HepG2 (cell line): ENCODE results near the gene ABCG4. TPM values are rescaled to one million over a fixed set of nuclear protein-coding genes. Genes with fewer than 3 reads are reported as not detected.

Experiments
- ATAC-seq: fragments of 200-7000 bp; cut with Tn5 transposase; 3 replicates; pipeline ENCODE4 v1.9.1; 2020; ENCODE audit warnings: mild to moderate bottlenecking, moderate library complexity
- BruUV-seq: library from RNA; stranded (reverse); fragments of 400-500 nt; replicated peaks from 2 replicates; lab custom pipeline; 2021; lab: Mats Ljungman, UMichigan
- CTCF ChIA-PET: fragments of 300-600 bp; formaldehyde crosslinking; extraction: SDS; loops from one replicate; lab custom pipeline; 2021; ENCODE audit warnings: low total read pairs, inconsistent platforms, low intra/inter-chr PET ratio; lab: Yijun Ruan, JAX
- POLR2A ChIA-PET: fragments of 350-600 bp; sonication (Branson Sonifier 250); formaldehyde crosslinking; loops from one replicate; lab custom pipeline; 2020; ENCODE audit warnings: antibody characterized with exemption, inconsistent platforms; lab: Yijun Ruan, JAX
- DNase-seq: peaks from one replicate; pipeline ENCODE4 v3.0.0-alpha.2; 2015; ENCODE audit warnings: low spot score
- FAIRE-seq: peaks from 3 replicates; lab custom pipeline; 2011; peaks lifted over from hg19 to GRCh38; lab: Jason Lieb, UNC
- H2AFZ ChIP-seq: one replicate; pipeline ENCODE4 v1.6.1; 2011; ENCODE audit warnings: low read length, inconsistent platforms
- H3K27ac ChIP-seq: fragments of 300-600 bp; 3 replicates; pipeline ENCODE4 v1.8.0; 2011; ENCODE audit warnings: mixed run types, mild to moderate bottlenecking, mixed read lengths, low read length, inconsistent platforms; ENCODE audit not compliant: insufficient read depth; ENCODE audit errors: extremely low read length
- H3K27me3 ChIP-seq, 2 experiments: fragments of 200-600 bp in 1 of 2; 2 replicates in 1 of 2; 3 replicates in 1 of 2; pipeline versions ENCODE4 v1.6.0 to v1.8.0; 2011; ENCODE audit warnings: low read length in 2 of 2, mild to moderate bottlenecking in 2 of 2, moderate library complexity in 2 of 2, inconsistent platforms in 1 of 2; ENCODE audit not compliant: insufficient read depth in 2 of 2, control insufficient read depth in 1 of 2
- H3K36me3 ChIP-seq, 2 experiments: fragments of 200-600 bp in 1 of 2; replicated peaks in 1 of 2; 2 replicates in 1 of 2; 3 replicates in 1 of 2; pipeline versions ENCODE4 v1.5.1 to v1.8.0; 2011; ENCODE audit warnings: low read length in 2 of 2, inconsistent platforms in 1 of 2; ENCODE audit not compliant: insufficient read depth in 2 of 2, control insufficient read depth in 1 of 2
- H3K4me1 ChIP-seq: 2 replicates; pipeline ENCODE4 v1.5.1; 2012; ENCODE audit warnings: low read length, inconsistent platforms; ENCODE audit not compliant: insufficient read depth
- H3K4me2 ChIP-seq: 2 replicates; pipeline ENCODE4 v1.6.0; 2011; ENCODE audit warnings: low read depth, low read length, inconsistent platforms
- H3K4me3 ChIP-seq, 3 experiments: fragments of 200-600 bp in 1 of 3; sonication (generic), shearing (Covaris generic) in 1 of 3; replicated peaks in 1 of 3; 2 replicates each; pipeline ENCODE4 v1.5.1; 2011 to 2016; ENCODE audit warnings: low read length in 3 of 3, inconsistent platforms in 2 of 3, low read depth in 2 of 3, mild to moderate bottlenecking in 2 of 3, control low read depth in 1 of 3, mixed read lengths in 1 of 3; ENCODE audit not compliant: insufficient read depth in 1 of 3
- H3K79me2 ChIP-seq: one replicate; pipeline ENCODE4 v1.6.1; 2011; ENCODE audit warnings: low read length, inconsistent platforms; ENCODE audit not compliant: insufficient read depth
- H3K9ac ChIP-seq: 2 replicates; pipeline ENCODE4 v1.6.0; 2011; ENCODE audit warnings: mild to moderate bottlenecking, low read depth, low read length, inconsistent platforms; ENCODE audit not compliant: insufficient read depth
- H3K9me3 ChIP-seq: 2 replicates; pipeline ENCODE4 v1.5.1; 2012; ENCODE audit warnings: mild to moderate bottlenecking, low read length
- H4K20me1 ChIP-seq: 2 replicates; pipeline ENCODE4 v1.6.0; 2011; ENCODE audit warnings: inconsistent platforms, mild to moderate bottlenecking, low read length, moderate library complexity; ENCODE audit not compliant: insufficient read depth
- CBX1 ChIP-seq: IDR thresholded peaks from one replicate; pipeline ENCODE4 v1.6.1; 2016; ENCODE audit warnings: antibody characterized with exemption, low read depth
- CBX5 ChIP-seq: sonication (generic); formaldehyde crosslinking; IDR thresholded peaks from 2 replicates; pipeline ENCODE4 v1.4.0; 2020; ENCODE audit warnings: missing genetic modification reagents, borderline replicate concordance
- EZH2 ChIP-seq: conservative IDR thresholded peaks from 2 replicates; pipeline ENCODE4 v1.6.1; 2012; ENCODE audit warnings: mild to moderate bottlenecking, low read depth, low read length, moderate library complexity
- FOSL2 ChIP-seq: sonication (generic); formaldehyde crosslinking; IDR thresholded peaks from 2 replicates; pipeline ENCODE4 v1.4.0; 2020; ENCODE audit warnings: missing genetic modification reagents
- HIC2 ChIP-seq: sonication (generic); formaldehyde crosslinking; IDR thresholded peaks from 2 replicates; pipeline ENCODE4 v1.9.0; 2022; ENCODE audit warnings: low read depth, missing genetic modification reagents
- LBX2 ChIP-seq: sonication (generic); formaldehyde crosslinking; IDR thresholded peaks from 2 replicates; pipeline ENCODE4 v1.5.0; 2020; ENCODE audit warnings: missing genetic modification reagents, mild to moderate bottlenecking, borderline replicate concordance
- ONECUT2 ChIP-seq: sonication (generic); formaldehyde crosslinking; IDR thresholded peaks from 2 replicates; pipeline ENCODE4 v1.4.0; 2020; ENCODE audit warnings: missing genetic modification reagents
- TEAD2 ChIP-seq: sonication (generic); formaldehyde crosslinking; IDR thresholded peaks from 2 replicates; pipeline ENCODE4 v1.9.0; 2021; ENCODE audit warnings: missing genetic modification reagents
- XBP1 ChIP-seq: sonication (generic); formaldehyde crosslinking; IDR thresholded peaks from 2 replicates; pipeline ENCODE4 v1.5.0; 2020; ENCODE audit warnings: missing genetic modification reagents
- ZNF121 ChIP-seq: sonication (generic); formaldehyde crosslinking; IDR thresholded peaks from 2 replicates; pipeline ENCODE4 v1.5.0; 2020; ENCODE audit warnings: mild to moderate bottlenecking, missing genetic modification reagents
- ZNF432 ChIP-seq: sonication (generic); formaldehyde crosslinking; IDR thresholded peaks from 2 replicates; pipeline ENCODE4 v1.5.0; 2020; ENCODE audit warnings: missing genetic modification reagents, mild to moderate bottlenecking, borderline replicate concordance
- ZNF468 ChIP-seq: sonication (generic); formaldehyde crosslinking; IDR thresholded peaks from 2 replicates; pipeline ENCODE4 v1.8.0; 2022; ENCODE audit warnings: mild to moderate bottlenecking, moderate library complexity, missing genetic modification reagents
- ZNF557 ChIP-seq: sonication (generic); formaldehyde crosslinking; IDR thresholded peaks from 2 replicates; pipeline ENCODE4 v1.4.0; 2020; ENCODE audit warnings: missing genetic modification reagents
- ZNF784 ChIP-seq: sonication (generic); formaldehyde crosslinking; IDR thresholded peaks from 2 replicates; pipeline ENCODE4 v1.5.1; 2020; ENCODE audit warnings: missing genetic modification reagents, mild to moderate bottlenecking, borderline replicate concordance
- ZNF850 ChIP-seq: sonication (generic); formaldehyde crosslinking; conservative IDR thresholded peaks from 2 replicates; pipeline ENCODE4 v1.9.0; 2021; ENCODE audit warnings: mild to moderate bottlenecking, missing genetic modification reagents
- WGBS: methylation state at CpG from one replicate; pipeline ENCODE4 v1.1.6; 2017; ENCODE audit warnings: low lambda C conversion rate; 5-methylcytosine and 5-hydroxymethylcytosine counted together
- in situ Hi-C: cut with HindIII; loops from 2 replicates; pipeline ENCODE4 v1.10.0; 2017; ENCODE audit warnings: low pct_unique_long_range_greater_than_20kb; ENCODE audit not compliant: extremely low pct_ligation_motif_present
- intact Hi-C: fragments of 100-400 bp; cut with micrococcal nuclease; formaldehyde crosslinking; loops from one replicate; pipeline ENCODE4 v1.10.0; 2022; ENCODE audit not compliant: unreplicated experiment
- polyA plus RNA-seq, 8 experiments: library from polyadenylated mRNA; depleted of rRNA in 3 of 8; stranded (reverse) in 7 of 8; unstranded in 1 of 8; fragments of >200 nt; fragmentation: Illumina TruSeq in 4 of 8; extraction: Trizol in 4 of 8; gene quantifications; 2 replicates each; pipeline versions ENCODE4 v1.2.1 to v1.2.3, GENCODE V29; 2011 to 2016; ENCODE audit warnings: low read depth in 4 of 8, missing spikeins in 1 of 8, mixed read lengths in 1 of 8; ENCODE audit not compliant: insufficient read depth in 1 of 8
- total RNA-seq, 5 experiments: library from RNA; depleted of rRNA; stranded (reverse); fragments of >200 nt; fragmentation: Illumina TruSeq; extraction: Trizol; gene quantifications; 2 replicates each; pipeline ENCODE4 v1.2.3, GENCODE V29; 2016; ENCODE audit warnings: low read depth in 1 of 5
- TF ChIP-seq, protein P1 (sequence below): sonication (generic); formaldehyde crosslinking; IDR thresholded peaks from 2 replicates; pipeline ENCODE4 v1.4.0; 2020; ENCODE audit warnings: missing genetic modification reagents

The ABCG4 gene
- total and polyA plus RNA-seq, 2 of the 13 experiments (the other 11 are each of a cell fraction or from before 2014, with no cell fraction given), result not detected

GRCh38 chr11:119145551-119145950 lies 3.3 kb upstream of the ABCG4 start:
- H3K36me3 ChIP-seq, result no peaks in the 10 kb centered on the region
- H3K4me3 ChIP-seq, result no peak overlapping the region
- peaks cover 13 to 39% of the 10 kb centered on the region in 2 experiments for H3K27me3 ChIP-seq
- no peak overlapping the region for H3K27ac ChIP-seq
- no peak for ATAC-seq
- H4K20me1 ChIP-seq, result no peaks in the 10 kb centered on the region
- whole genome bisulfite sequencing, result 34% methylated on average over 3 of the region's 3 CpGs
- no peak overlapping the region for H3K9ac ChIP-seq
- CTCF ChIA-PET, result interaction anchor here (1.1 to 2.9 kb wide), 2 partner anchors 11 to 51 kb away, joined by 3 to 25 read pairs; no protein-coding TSS in a partner anchor
- no peak for DNase-seq
- peaks cover 6% of the 10 kb centered on the region; the same call in 1 of the 2 replicates for H3K4me1 ChIP-seq
- intact Hi-C loops (loop anchor here (1.0 to 2.0 kb wide), 2 partner anchors 51 to 52 kb away; a partner anchor contains a TSS), in situ Hi-C loops (no loop called here)
- no peak for TF ChIP-seq CBX1
- no peak for TF ChIP-seq ZNF432
- no peak for TF ChIP-seq TEAD2
- TF ChIP-seq, protein P1, sequence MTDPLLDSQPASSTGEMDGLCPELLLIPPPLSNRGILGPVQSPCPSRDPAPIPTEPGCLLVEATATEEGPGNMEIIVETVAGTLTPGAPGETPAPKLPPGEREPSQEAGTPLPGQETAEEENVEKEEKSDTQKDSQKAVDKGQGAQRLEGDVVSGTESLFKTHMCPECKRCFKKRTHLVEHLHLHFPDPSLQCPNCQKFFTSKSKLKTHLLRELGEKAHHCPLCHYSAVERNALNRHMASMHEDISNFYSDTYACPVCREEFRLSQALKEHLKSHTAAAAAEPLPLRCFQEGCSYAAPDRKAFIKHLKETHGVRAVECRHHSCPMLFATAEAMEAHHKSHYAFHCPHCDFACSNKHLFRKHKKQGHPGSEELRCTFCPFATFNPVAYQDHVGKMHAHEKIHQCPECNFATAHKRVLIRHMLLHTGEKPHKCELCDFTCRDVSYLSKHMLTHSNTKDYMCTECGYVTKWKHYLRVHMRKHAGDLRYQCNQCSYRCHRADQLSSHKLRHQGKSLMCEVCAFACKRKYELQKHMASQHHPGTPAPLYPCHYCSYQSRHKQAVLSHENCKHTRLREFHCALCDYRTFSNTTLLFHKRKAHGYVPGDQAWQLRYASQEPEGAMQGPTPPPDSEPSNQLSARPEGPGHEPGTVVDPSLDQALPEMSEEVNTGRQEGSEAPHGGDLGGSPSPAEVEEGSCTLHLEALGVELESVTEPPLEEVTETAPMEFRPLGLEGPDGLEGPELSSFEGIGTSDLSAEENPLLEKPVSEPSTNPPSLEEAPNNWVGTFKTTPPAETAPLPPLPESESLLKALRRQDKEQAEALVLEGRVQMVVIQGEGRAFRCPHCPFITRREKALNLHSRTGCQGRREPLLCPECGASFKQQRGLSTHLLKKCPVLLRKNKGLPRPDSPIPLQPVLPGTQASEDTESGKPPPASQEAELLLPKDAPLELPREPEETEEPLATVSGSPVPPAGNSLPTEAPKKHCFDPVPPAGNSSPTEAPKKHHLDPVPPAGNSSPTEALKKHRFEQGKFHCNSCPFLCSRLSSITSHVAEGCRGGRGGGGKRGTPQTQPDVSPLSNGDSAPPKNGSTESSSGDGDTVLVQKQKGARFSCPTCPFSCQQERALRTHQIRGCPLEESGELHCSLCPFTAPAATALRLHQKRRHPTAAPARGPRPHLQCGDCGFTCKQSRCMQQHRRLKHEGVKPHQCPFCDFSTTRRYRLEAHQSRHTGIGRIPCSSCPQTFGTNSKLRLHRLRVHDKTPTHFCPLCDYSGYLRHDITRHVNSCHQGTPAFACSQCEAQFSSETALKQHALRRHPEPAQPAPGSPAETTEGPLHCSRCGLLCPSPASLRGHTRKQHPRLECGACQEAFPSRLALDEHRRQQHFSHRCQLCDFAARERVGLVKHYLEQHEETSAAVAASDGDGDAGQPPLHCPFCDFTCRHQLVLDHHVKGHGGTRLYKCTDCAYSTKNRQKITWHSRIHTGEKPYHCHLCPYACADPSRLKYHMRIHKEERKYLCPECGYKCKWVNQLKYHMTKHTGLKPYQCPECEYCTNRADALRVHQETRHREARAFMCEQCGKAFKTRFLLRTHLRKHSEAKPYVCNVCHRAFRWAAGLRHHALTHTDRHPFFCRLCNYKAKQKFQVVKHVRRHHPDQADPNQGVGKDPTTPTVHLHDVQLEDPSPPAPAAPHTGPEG, result no peak
- no peak for TF ChIP-seq ZNF468 (CRISPR knock-in tag)
- TF ChIP-seq ZNF784 (CRISPR knock-in tag), result no peak
- TF ChIP-seq ZNF557 (CRISPR knock-in tag), result no peak
- no peak for TF ChIP-seq EZH2
- no peak for TF ChIP-seq HIC2 (CRISPR knock-in tag)
- no peak for TF ChIP-seq ZNF121
- no peak for TF ChIP-seq FOSL2 (CRISPR knock-in tag)
- no peak for TF ChIP-seq ZNF850
- TF ChIP-seq XBP1 (CRISPR knock-in tag), result no peak
- no peak for TF ChIP-seq CBX5 (CRISPR knock-in tag)
- TF ChIP-seq LBX2 (CRISPR knock-in tag), result no peak
- TF ChIP-seq ONECUT2 (CRISPR knock-in tag), result no peak
- H3K9me3 ChIP-seq, result no peaks in the 10 kb centered on the region
- POLR2A ChIA-PET, result interaction anchor here (0.6 to 1.8 kb wide), 4 partner anchors 23 to 129 kb away, joined by 3 to 11 read pairs (median 6); partner anchors contain the start of genes HINFP and NLRX1
- BruUV-seq, result no TSS peak
- no peaks in the 10 kb centered on the region for H3K79me2 ChIP-seq
- H2AFZ ChIP-seq, result no peak overlapping the region
- no peak for FAIRE-seq
- no peak overlapping the region for H3K4me2 ChIP-seq
